MCF 10A (cell line): ENCODE measurements around the gene CFAP44. TPM values are rescaled to one million over a fixed set of nuclear protein-coding genes. Genes with fewer than 3 reads are reported as not detected.

Experiments used
- BruUV-seq: library from RNA; stranded (reverse); fragments of 400-500 nt; replicated peaks from 2 replicates; lab custom pipeline; 2021; lab: Mats Ljungman, UMichigan
- CTCF ChIA-PET: fragments of 300-600 bp; sonication (Branson Sonifier 250); formaldehyde crosslinking; extraction: SDS; loops from one replicate; lab custom pipeline; 2021; ENCODE audit warnings: antibody characterized with exemption, inconsistent platforms; lab: Yijun Ruan, JAX
- POLR2A ChIA-PET: fragments of 300-600, 350-650 bp; sonication (Branson Sonifier 250); formaldehyde crosslinking; extraction: SDS; loops from one replicate; lab custom pipeline; 2020; ENCODE audit warnings: antibody characterized with exemption, inconsistent platforms; lab: Yijun Ruan, JAX
- DNase-seq: peaks from one replicate; pipeline ENCODE4 v3.0.0-alpha.2; 2018; ENCODE audit not compliant: unreplicated experiment
- H3K27ac Mint-ChIP-seq: one replicate; pipeline ENCODE4 v1.8.0; 2022; ENCODE audit warnings: mild to moderate bottlenecking, low read depth, mixed read lengths; ENCODE audit not compliant: unreplicated experiment
- H3K27me3 Mint-ChIP-seq: one replicate; pipeline ENCODE4 v1.8.0; 2022; ENCODE audit warnings: mixed read lengths; ENCODE audit not compliant: insufficient read depth, unreplicated experiment
- H3K36me3 Mint-ChIP-seq: one replicate; pipeline ENCODE4 v1.8.0; 2022; ENCODE audit warnings: mild to moderate bottlenecking, moderate library complexity, mixed read lengths; ENCODE audit not compliant: insufficient read depth, unreplicated experiment
- H3K4me1 Mint-ChIP-seq: one replicate; pipeline ENCODE4 v1.8.0; 2022; ENCODE audit warnings: mixed read lengths; ENCODE audit not compliant: insufficient read depth, unreplicated experiment
- H3K4me3 Mint-ChIP-seq: one replicate; pipeline ENCODE4 v1.8.0; 2022; ENCODE audit warnings: mild to moderate bottlenecking, moderate library complexity, mixed read lengths; ENCODE audit not compliant: unreplicated experiment
- H3K9me3 Mint-ChIP-seq: one replicate; pipeline ENCODE4 v1.8.0; 2022; ENCODE audit warnings: mixed read lengths; ENCODE audit not compliant: unreplicated experiment
- CTCF ChIP-seq: fragments of 200-600 bp; IDR thresholded peaks from one replicate; pipeline ENCODE4 v1.8.0; 2022; ENCODE audit warnings: antibody characterized with exemption, mild to moderate bottlenecking; ENCODE audit not compliant: unreplicated experiment
- intact Hi-C: fragments of 100-400 bp; cut with micrococcal nuclease; formaldehyde crosslinking; loops from 2 replicates; pipeline ENCODE4 v1.14.1; 2022
- total RNA-seq: library from RNA; stranded (reverse); gene quantifications from 2 replicates; pipeline ENCODE4 v1.2.3, GENCODE V29; 2022

The CFAP44 gene
- total RNA-seq, 1 experiment from 2014 or later, result 4.0 TPM

GRCh38 chr3:113437411-113437810 is 3.9 kb downstream of the CFAP44 start:
- BruUV-seq, result no TSS peak
- intact Hi-C loops, result no loop called here
- POLR2A ChIA-PET, result no interaction called here
- Mint-ChIP-seq H3K27ac (no peak overlapping the region), H3K9me3 (no peaks in the 10 kb centered on the region), H3K4me3 (no peak overlapping the region), H3K36me3 (peaks cover 11% of the 10 kb centered on the region), H3K27me3 (no peaks in the 10 kb centered on the region), H3K4me1 (no peaks in the 10 kb centered on the region)
- DNase-seq, result no peak
- TF ChIP-seq CTCF, result no peak
- CTCF ChIA-PET, result no interaction called here

GRCh38 chr3:113436809-113437208 is 4.5 kb downstream of the CFAP44 start:
- H3K36me3 Mint-ChIP-seq, result peaks cover 11% of the 10 kb centered on the region
- ChIA-PET POLR2A (no interaction called here), CTCF (no interaction called here)
- no peaks in the 10 kb centered on the region for H3K27me3 Mint-ChIP-seq
- peak; percentile 33 for DNase-seq
- intact Hi-C loops, result no loop called here
- H3K4me1 Mint-ChIP-seq, result no peaks in the 10 kb centered on the region
- no peak overlapping the region for H3K27ac Mint-ChIP-seq
- no peaks in the 10 kb centered on the region for H3K9me3 Mint-ChIP-seq
- H3K4me3 Mint-ChIP-seq, result no peak overlapping the region
- no peak for TF ChIP-seq CTCF
- BruUV-seq, result no TSS peak

GRCh38 chr3:113431811-113432210 is 9.5 kb downstream of the CFAP44 start:
- H3K4me1 Mint-ChIP-seq, result peaks cover 12% of the 10 kb centered on the region
- CTCF ChIA-PET, result no interaction called here
- POLR2A ChIA-PET, result no interaction called here

GRCh38 chr3:113428581-113428980 is 12.7 kb downstream of the CFAP44 start:
- Mint-ChIP-seq H3K4me3 (no peak overlapping the region), H3K36me3 (peaks cover 21% of the 10 kb centered on the region), H3K9me3 (peaks cover 22% of the 10 kb centered on the region), H3K27me3 (no peaks in the 10 kb centered on the region), H3K27ac (no peak overlapping the region), H3K4me1 (peaks cover 12% of the 10 kb centered on the region)
- no TSS peak for BruUV-seq
- CTCF ChIA-PET, result interaction anchor here (0.5 kb wide), 1 partner anchor 112 kb away, joined by 3 read pairs; no protein-coding TSS in a partner anchor
- no peak for DNase-seq
- POLR2A ChIA-PET, result no interaction called here
- no peak for TF ChIP-seq CTCF
- intact Hi-C loops, result no loop called here

More at GRCh38 chr3:113431811-113432210, 9.5 kb downstream of the CFAP44 start:
- peaks cover 4% of the 10 kb centered on the region for H3K36me3 Mint-ChIP-seq
- H3K27me3 Mint-ChIP-seq, result no peaks in the 10 kb centered on the region
- peaks cover 16% of the 10 kb centered on the region for H3K9me3 Mint-ChIP-seq
- TF ChIP-seq CTCF, result no peak
- no peak overlapping the region for H3K27ac Mint-ChIP-seq
- intact Hi-C loops, result no loop called here
- no peak overlapping the region for H3K4me3 Mint-ChIP-seq
- DNase-seq, result peak; percentile 41
- no TSS peak for BruUV-seq
